Activated CD8-positive, alpha-beta memory T cell treated with anti-CD3 and anti-CD28 coated beads, Interleukin-2, amount 10 ng/mL, durations not matched to agents 7 days and 5 days (primary cell): ENCODE data around the gene CD47. TPM values are rescaled to one million over a fixed set of nuclear protein-coding genes. Genes with fewer than 3 reads are reported as not detected.

Experiments used
- total RNA-seq, 2 experiments: library from RNA; stranded (reverse); gene quantifications; one replicate each; pipeline ENCODE4 v1.2.3, GENCODE V29; 2021

The CD47 gene
- total RNA-seq, 2 experiments from 2014 or later = 111 to 133 TPM

Other genes starting within 250 kb of the CD47 start
- 10 to 100 TPM; 18.5 to 25.1 TPM for gene IFT57, start 131.4 kb upstream of the CD47 start, total RNA-seq
- 1 to 10 TPM; 5.2 to 9.4 TPM for gene HHLA2, start 205.5 kb upstream of the CD47 start, total RNA-seq